Testis (tissue), 2 donors: ENCODE data around the gene TBXAS1.

ENCODE experiments used
- CTCF ChIP-seq, 3 experiments: fragments of 450-650 bp in 2 of 3; fragments of 200-600 bp in 1 of 3; sonication (generic) in 1 of 3; IDR thresholded peaks; one replicate each; pipeline ENCODE4 v1.5.1; 2016 to 2019; ENCODE audit warnings: antibody characterized with exemption in 3 of 3, mild to moderate bottlenecking in 2 of 3, moderate library complexity in 1 of 3
- POLR2A ChIP-seq: fragments of 450-650 bp; IDR thresholded peaks from one replicate; pipeline ENCODE4 v1.6.1; 2017; ENCODE audit warnings: antibody characterized with exemption, mild to moderate bottlenecking, moderate library complexity

DNA sequence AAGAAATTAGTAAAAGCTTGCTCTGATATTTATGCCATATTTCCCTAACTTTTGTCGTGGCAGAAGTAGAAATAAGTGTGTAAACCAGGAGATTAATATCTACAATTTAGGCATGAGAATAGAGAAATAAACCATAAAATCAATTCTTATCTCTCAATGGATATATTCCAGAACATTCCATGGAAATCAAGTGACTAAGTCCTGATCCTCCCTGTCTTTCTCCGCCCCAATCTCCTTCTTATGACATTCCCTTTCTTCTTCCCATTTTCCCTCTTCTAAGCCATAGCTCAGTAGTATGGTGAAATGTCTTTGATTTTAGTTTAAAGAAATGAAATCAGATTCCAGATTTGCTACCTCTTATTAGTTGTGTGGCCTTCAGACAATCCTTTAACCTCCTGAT, 88.8 kb downstream of the TBXAS1 start:
- no peak for TF ChIP-seq CTCF (IDR thresholded peaks at IDR 0.05)
- TF ChIP-seq POLR2A, result no peak
